Gastroesophageal sphincter (tissue), 4 donors: ENCODE measurements around the gene CLPTM1L. TPM values are rescaled to one million over a fixed set of nuclear protein-coding genes. Genes with fewer than 3 reads are reported as not detected.

Source experiments
- ATAC-seq: fragments of 150-250 bp; one replicate; pipeline ENCODE4 v1.9.1; 2016; ENCODE audit warnings: mild to moderate bottlenecking, moderate library complexity
- H3K27ac ChIP-seq, 4 donors: fragments of 200-600 bp; sonication (generic) in 3 of 4; 1 replicate in 3 of 4; 2 replicates in 1 of 4; pipeline ENCODE4 v1.5.1; 2016 to 2019
- H3K27me3 ChIP-seq: fragments of 200-600 bp; sonication (generic); one replicate; pipeline ENCODE4 v1.5.1; 2019
- H3K36me3 ChIP-seq, 2 donors: fragments of 200-600 bp; sonication (generic); one replicate each; pipeline ENCODE4 v1.5.1; 2019; ENCODE audit warnings: control low read depth in 1 of 2
- H3K4me1 ChIP-seq, 3 donors: fragments of 200-600 bp; sonication (generic); 1 replicate in 2 of 3; 2 replicates in 1 of 3; pipeline ENCODE4 v1.5.1; 2016 to 2019; ENCODE audit warnings: control low read depth in 2 of 3
- H3K4me3 ChIP-seq, 2 donors: fragments of 200-600 bp; sonication (generic); one replicate each; pipeline ENCODE4 v1.5.1; 2019; ENCODE audit warnings: mild to moderate bottlenecking in 1 of 2, moderate library complexity in 1 of 2
- H3K9me3 ChIP-seq, 3 donors: fragments of 200-600 bp; sonication (generic); one replicate each; pipeline ENCODE4 v1.5.1; 2017 to 2019; ENCODE audit warnings: control low read depth in 2 of 3
- EP300 ChIP-seq: sonication (generic); formaldehyde crosslinking; IDR thresholded peaks from one replicate; pipeline ENCODE4 v1.6.1; 2017; ENCODE audit warnings: antibody characterized with exemption, mild to moderate bottlenecking
- POLR2A ChIP-seq, 2 donors: fragments of 450-650 bp; IDR thresholded peaks; one replicate each; pipeline ENCODE4 v1.6.1; 2017; ENCODE audit warnings: antibody characterized with exemption in 2 of 2, mild to moderate bottlenecking in 2 of 2, moderate library complexity in 1 of 2
- POLR2AphosphoS5 ChIP-seq: sonication (generic); formaldehyde crosslinking; IDR thresholded peaks from one replicate; pipeline ENCODE4 v1.6.1; 2017; ENCODE audit warnings: antibody characterized with exemption
- WGBS, 2 donors: methylation state at CpG; one replicate each; pipeline ENCODE4 v1.1.5; 2018; ENCODE audit warnings: low coverage in 1 of 2; 5-methylcytosine and 5-hydroxymethylcytosine counted together
- total RNA-seq, 4 donors: library from RNA; depleted of rRNA; stranded (reverse); fragments of >200 nt; gene quantifications; one replicate each; pipeline ENCODE4 v1.1.0, GENCODE V29; 2016
- TF ChIP-seq, protein P1 (sequence below), 4 experiments: fragments of 200-600 bp in 2 of 4; fragments of 450-650 bp in 2 of 4; sonication (generic) in 1 of 4; IDR thresholded peaks; one replicate each; pipeline ENCODE4 v1.5.1; 2017 to 2019; ENCODE audit warnings: antibody characterized with exemption in 4 of 4, mild to moderate bottlenecking in 2 of 4, moderate library complexity in 2 of 4

The CLPTM1L gene
- total RNA-seq, 4 donors from 2014 or later = 83.9 to 131 (median 92.2) TPM

- Histone ChIP-seq H3K9me3 (no peaks in the 10 kb centered on the region), H3K27ac (no peak overlapping the region), H3K4me3 (no peak overlapping the region), H3K4me1 (peaks cover 0 to 14% (median 2%) of the 10 kb centered on the region in 3 donors), H3K36me3 (peaks cover 0 to 99% of the 10 kb centered on the region in 2 donors), H3K27me3 (no peaks in the 10 kb centered on the region)
- 91 to 95% methylated on average over 4 to 7 of the region's 22 CpGs for WGBS, 2 donors
- no peak for TF ChIP-seq POLR2A (IDR thresholded peaks at IDR 0.05)
- TF ChIP-seq POLR2AphosphoS5 = no peak
- TF ChIP-seq EP300 = no peak
- TF ChIP-seq, protein P1, sequence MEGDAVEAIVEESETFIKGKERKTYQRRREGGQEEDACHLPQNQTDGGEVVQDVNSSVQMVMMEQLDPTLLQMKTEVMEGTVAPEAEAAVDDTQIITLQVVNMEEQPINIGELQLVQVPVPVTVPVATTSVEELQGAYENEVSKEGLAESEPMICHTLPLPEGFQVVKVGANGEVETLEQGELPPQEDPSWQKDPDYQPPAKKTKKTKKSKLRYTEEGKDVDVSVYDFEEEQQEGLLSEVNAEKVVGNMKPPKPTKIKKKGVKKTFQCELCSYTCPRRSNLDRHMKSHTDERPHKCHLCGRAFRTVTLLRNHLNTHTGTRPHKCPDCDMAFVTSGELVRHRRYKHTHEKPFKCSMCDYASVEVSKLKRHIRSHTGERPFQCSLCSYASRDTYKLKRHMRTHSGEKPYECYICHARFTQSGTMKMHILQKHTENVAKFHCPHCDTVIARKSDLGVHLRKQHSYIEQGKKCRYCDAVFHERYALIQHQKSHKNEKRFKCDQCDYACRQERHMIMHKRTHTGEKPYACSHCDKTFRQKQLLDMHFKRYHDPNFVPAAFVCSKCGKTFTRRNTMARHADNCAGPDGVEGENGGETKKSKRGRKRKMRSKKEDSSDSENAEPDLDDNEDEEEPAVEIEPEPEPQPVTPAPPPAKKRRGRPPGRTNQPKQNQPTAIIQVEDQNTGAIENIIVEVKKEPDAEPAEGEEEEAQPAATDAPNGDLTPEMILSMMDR (IDR thresholded peaks at IDR 0.05) = no peak
- no peak for ATAC-seq
Measured at GRCh38 chr5:1338506-1339070, 6.3 kb downstream of the CLPTM1L start.

DNA sequence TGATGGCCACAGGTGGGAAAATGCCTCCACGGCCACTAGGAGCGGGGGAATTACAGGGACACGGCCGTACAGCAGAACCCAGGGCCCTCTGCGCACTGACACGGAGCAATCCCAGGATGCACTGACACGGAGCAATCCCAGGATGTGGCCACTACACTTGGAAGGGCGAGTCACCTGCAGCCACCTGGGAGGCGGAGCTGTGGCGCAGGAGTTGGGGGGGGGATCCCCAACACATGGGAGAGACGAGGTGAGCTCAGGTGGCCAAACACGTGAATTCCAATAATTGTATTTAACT lies 6.8 kb downstream of the CLPTM1L start:
- ATAC-seq = no peak
- Histone ChIP-seq H3K4me3 (no peak overlapping the region), H3K36me3 (peaks cover 0 to 100% of the 10 kb centered on the region in 2 donors), H3K27ac (no peak overlapping the region), H3K9me3 (no peaks in the 10 kb centered on the region), H3K27me3 (no peaks in the 10 kb centered on the region), H3K4me1 (peaks cover 0 to 10% (median 0%) of the 10 kb centered on the region in 3 donors)
- TF ChIP-seq POLR2AphosphoS5 (no peak), EP300 (no peak), POLR2A (IDR thresholded peaks at IDR 0.05) (no peak)
- TF ChIP-seq, protein P1 (IDR thresholded peaks at IDR 0.05) = no peak
- 81 to 90% methylated on average over 2 to 4 of the region's 12 CpGs for WGBS, 2 donors

- no peak for ATAC-seq
- no peaks in the 10 kb centered on the region for H3K9me3 ChIP-seq
- H3K27me3 ChIP-seq = no peaks in the 10 kb centered on the region
- no peak overlapping the region for H3K4me3 ChIP-seq
- no peak for TF ChIP-seq EP300
- TF ChIP-seq, protein P1 (IDR thresholded peaks at IDR 0.05) = no peak
- no peak for TF ChIP-seq POLR2A (IDR thresholded peaks at IDR 0.05)
- no peak for TF ChIP-seq POLR2AphosphoS5
- H3K36me3 ChIP-seq = peaks cover 0 to 100% of the 10 kb centered on the region in 2 donors
- H3K27ac ChIP-seq = no peak overlapping the region
- peaks cover 0 to 5% (median 0%) of the 10 kb centered on the region in 3 donors for H3K4me1 ChIP-seq
- 100% methylated on average over 1 of the region's 22 CpGs; no CpG with 5 or more reads in 1 of the 2 donors for WGBS, 2 donors
Measured at GRCh38 chr5:1337489-1338195, 7.3 kb downstream of the CLPTM1L start.

GRCh38 chr5:1336749-1337488 lies 8.0 kb downstream of the CLPTM1L start:
- no peaks in the 10 kb centered on the region for H3K27me3 ChIP-seq
- H3K9me3 ChIP-seq = no peaks in the 10 kb centered on the region
- H3K4me1 ChIP-seq = no peaks in the 10 kb centered on the region
- TF ChIP-seq, protein P1 (IDR thresholded peaks at IDR 0.05) = no peak
- peaks cover 0 to 100% of the 10 kb centered on the region in 2 donors for H3K36me3 ChIP-seq
- no peak overlapping the region for H3K27ac ChIP-seq
- no peak overlapping the region for H3K4me3 ChIP-seq
- WGBS, 2 donors = 84% methylated on average over 4 of the region's 22 CpGs; no CpG with 5 or more reads in 1 of the 2 donors
- ATAC-seq = no peak
